Kidney (tissue), 14 donors: Measurements from ENCODE around the gene NEGR1. TPM values are rescaled to one million over a fixed set of nuclear protein-coding genes. Genes with fewer than 3 reads are reported as not detected.

Source experiments
- DNase-seq, 5 donors: peaks; one replicate each; pipeline ENCODE4 v3.0.0-alpha.2; 2013 to 2020
- FAIRE-seq: peaks from 2 replicates; lab custom pipeline; 2012; peaks lifted over from hg19 to GRCh38; lab: Jason Lieb, UNC
- H3K27ac ChIP-seq, 2 donors: one replicate each; pipeline ENCODE4 v1.7.0; 2013; ENCODE audit warnings: low read depth in 2 of 2, low read length in 2 of 2, inconsistent platforms in 1 of 2
- H3K27me3 ChIP-seq: one replicate; pipeline ENCODE4 v1.7.1; 2013; ENCODE audit warnings: low read length, inconsistent platforms; ENCODE audit not compliant: control insufficient read depth, insufficient read depth
- H3K36me3 ChIP-seq, 3 donors: one replicate each; pipeline versions ENCODE4 v1.7.0 to v1.7.1; 2013; ENCODE audit warnings: low read length in 3 of 3, control low read depth in 1 of 3, inconsistent platforms in 1 of 3; ENCODE audit not compliant: insufficient read depth in 3 of 3, control insufficient read depth in 2 of 3
- H3K4me1 ChIP-seq, 3 donors: one replicate each; pipeline versions ENCODE4 v1.7.0 to v1.7.1; 2013; ENCODE audit warnings: low read length in 3 of 3, inconsistent platforms in 1 of 3, low read depth in 1 of 3; ENCODE audit not compliant: control insufficient read depth in 2 of 3, insufficient read depth in 2 of 3
- H3K4me3 ChIP-seq, 3 donors: one replicate each; pipeline versions ENCODE4 v1.7.0 to v1.8.1; 2013; ENCODE audit warnings: low read length in 3 of 3, control low read depth in 1 of 3, inconsistent platforms in 1 of 3
- H3K9ac ChIP-seq, 3 donors: one replicate each; pipeline versions ENCODE4 v1.7.0 to v1.7.1; 2013; ENCODE audit warnings: low read length in 3 of 3, control low read depth in 1 of 3, inconsistent platforms in 1 of 3
- H3K9me3 ChIP-seq, 3 donors: one replicate each; pipeline versions ENCODE4 v1.7.0 to v1.7.1; 2013; ENCODE audit warnings: low read length in 3 of 3, control low read depth in 1 of 3, inconsistent platforms in 1 of 3; ENCODE audit not compliant: control insufficient read depth in 2 of 3, insufficient read depth in 1 of 3
- intact Hi-C: fragments of 100-400 bp; cut with DNase I; formaldehyde crosslinking; loops from one replicate; pipeline ENCODE4 v1.11.1; 2022
- polyA plus RNA-seq: library from polyadenylated mRNA; stranded (reverse); fragments of 350-450 nt; fragmentation: Illumina TruSeq; extraction: RNeasy Lipid Tissue Mini Kit (QIAGEN cat#74804); gene quantifications from one replicate; pipeline ENCODE4 v1.2.3, GENCODE V29; 2014; ENCODE audit warnings: low read depth, low replicate concordance; ENCODE audit not compliant: insufficient read depth
- total RNA-seq: library from RNA; stranded (reverse); fragmentation: NEBNext Ultra II Directional; extraction: Animal tissue kit (Norgen Biotek cat#: 25700); gene quantifications from one replicate; pipeline ENCODE4 v1.2.1, GENCODE V29; 2021
- TF ChIP-seq, protein P1 (sequence below): IDR thresholded peaks from 3 replicates; pipeline ENCODE4 v1.5.1; 2012; ENCODE audit warnings: mild to moderate bottlenecking, moderate library complexity, borderline replicate concordance; ENCODE audit not compliant: insufficient read depth; ENCODE audit errors: extremely low read depth
- donor health status: control.
- donor health status: control.
- donor health status: control.
- donor health status: control.
- donor health status: control.
- donor health status: DM: yes; HTN: yes; CAD: no.
- donor health status: Normal renal cell carcinoma (clear cell type).

NEGR1 gene
- total and polyA plus RNA-seq, 2 donors from 2014 or later = 3.0 to 10.2 TPM

DNA sequence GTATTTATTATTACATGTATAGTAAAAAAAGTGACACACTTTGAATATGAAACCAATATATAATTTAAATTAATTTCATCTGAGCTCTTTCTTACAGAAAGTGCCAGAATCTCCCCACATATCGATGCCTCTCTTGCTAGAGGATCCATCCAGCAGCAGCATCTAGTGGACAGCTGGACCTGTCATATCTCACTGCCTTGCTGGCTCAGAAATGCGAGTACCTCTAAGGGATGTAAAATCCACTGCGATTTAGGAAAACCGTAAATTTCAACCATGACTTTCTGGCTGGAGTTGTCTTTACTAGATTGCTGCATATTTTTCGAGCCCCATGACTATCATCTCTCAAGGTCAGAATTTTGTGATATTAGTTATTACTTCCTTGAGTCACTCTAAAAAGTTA, 333.8 kb downstream of the NEGR1 start:
- intact Hi-C loops = no loop called here
- Histone ChIP-seq H3K4me1 (no peaks in the 10 kb centered on the region), H3K9me3 (no peaks in the 10 kb centered on the region), H3K27ac (no peak overlapping the region), H3K27me3 (no peaks in the 10 kb centered on the region), H3K9ac (no peak overlapping the region), H3K36me3 (no peaks in the 10 kb centered on the region), H3K4me3 (no peak overlapping the region)
- DNase-seq (no peak), FAIRE-seq (no peak)
- TF ChIP-seq, protein P1, sequence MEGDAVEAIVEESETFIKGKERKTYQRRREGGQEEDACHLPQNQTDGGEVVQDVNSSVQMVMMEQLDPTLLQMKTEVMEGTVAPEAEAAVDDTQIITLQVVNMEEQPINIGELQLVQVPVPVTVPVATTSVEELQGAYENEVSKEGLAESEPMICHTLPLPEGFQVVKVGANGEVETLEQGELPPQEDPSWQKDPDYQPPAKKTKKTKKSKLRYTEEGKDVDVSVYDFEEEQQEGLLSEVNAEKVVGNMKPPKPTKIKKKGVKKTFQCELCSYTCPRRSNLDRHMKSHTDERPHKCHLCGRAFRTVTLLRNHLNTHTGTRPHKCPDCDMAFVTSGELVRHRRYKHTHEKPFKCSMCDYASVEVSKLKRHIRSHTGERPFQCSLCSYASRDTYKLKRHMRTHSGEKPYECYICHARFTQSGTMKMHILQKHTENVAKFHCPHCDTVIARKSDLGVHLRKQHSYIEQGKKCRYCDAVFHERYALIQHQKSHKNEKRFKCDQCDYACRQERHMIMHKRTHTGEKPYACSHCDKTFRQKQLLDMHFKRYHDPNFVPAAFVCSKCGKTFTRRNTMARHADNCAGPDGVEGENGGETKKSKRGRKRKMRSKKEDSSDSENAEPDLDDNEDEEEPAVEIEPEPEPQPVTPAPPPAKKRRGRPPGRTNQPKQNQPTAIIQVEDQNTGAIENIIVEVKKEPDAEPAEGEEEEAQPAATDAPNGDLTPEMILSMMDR = no peak

DNA sequence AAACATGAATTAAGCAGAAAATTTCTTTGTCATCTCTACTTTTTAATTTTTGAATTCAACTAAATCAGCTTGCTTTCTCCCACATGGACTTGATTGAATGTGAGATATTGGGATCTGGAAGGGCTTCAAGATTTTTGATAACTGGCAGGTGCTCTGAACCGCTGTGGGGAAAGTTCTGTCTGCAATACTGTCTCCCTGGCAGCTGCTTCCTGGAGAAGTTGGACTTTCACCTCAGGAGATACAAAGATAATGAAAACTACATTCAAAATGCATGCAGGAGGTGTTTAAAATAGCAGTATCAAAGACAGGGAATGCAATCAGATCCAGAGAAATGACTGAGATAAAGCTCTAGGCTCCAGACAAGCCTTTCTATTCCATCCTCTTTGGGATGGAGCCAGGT, 338.3 kb downstream of the NEGR1 start:
- Histone ChIP-seq H3K27ac (no peak overlapping the region), H3K4me1 (no peaks in the 10 kb centered on the region), H3K36me3 (no peaks in the 10 kb centered on the region), H3K9me3 (no peaks in the 10 kb centered on the region), H3K4me3 (no peak overlapping the region), H3K27me3 (no peaks in the 10 kb centered on the region), H3K9ac (no peak overlapping the region)
- no peak for FAIRE-seq
- intact Hi-C loops = no loop called here
- TF ChIP-seq, protein P1 = no peak
- DNase-seq = no peak

DNA sequence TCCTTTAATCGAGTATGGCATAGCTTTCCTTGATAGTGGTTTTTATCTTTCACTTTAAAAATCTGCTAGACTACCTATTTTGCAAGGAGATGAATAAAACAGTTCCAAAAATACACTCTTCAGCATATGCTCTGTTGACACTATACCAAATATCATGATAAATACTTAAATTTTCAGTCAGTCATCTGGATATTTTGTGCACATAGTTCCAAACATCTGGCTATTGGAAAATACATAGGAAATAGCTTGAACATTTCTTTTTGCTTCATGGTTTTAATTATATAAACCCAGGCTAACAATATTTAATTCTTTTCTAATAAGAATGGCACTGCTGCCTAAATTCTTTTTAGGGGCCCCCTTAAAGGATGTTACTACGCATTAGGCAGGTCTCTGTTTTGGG, 342.1 kb downstream of the NEGR1 start:
- Histone ChIP-seq H3K27me3 (no peaks in the 10 kb centered on the region), H3K36me3 (no peaks in the 10 kb centered on the region), H3K9ac (no peak overlapping the region), H3K4me1 (no peaks in the 10 kb centered on the region), H3K9me3 (no peaks in the 10 kb centered on the region), H3K27ac (no peak overlapping the region), H3K4me3 (no peak overlapping the region)
- TF ChIP-seq, protein P1 = no peak
- intact Hi-C loops = no loop called here
- DNase-seq (no peak), FAIRE-seq (no peak)

DNA sequence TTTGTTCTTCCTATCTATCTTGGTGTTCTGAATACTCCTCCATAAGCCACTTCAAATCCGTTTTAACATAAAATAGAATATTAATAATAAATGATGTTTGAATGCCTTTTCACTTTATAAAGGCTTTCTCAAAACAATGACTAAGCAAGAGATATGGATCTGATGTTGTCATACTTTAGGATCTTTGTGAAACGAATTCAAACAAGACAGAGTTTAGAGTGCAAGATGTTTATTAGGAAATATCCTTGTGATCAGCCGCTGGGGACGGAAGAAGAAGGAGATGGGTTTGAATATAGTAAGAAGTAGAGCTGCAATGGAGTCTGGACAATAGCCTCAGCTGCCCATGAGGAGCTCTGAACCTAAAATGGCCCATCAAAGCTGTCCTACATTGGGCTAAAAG, 351.8 kb downstream of the NEGR1 start:
- no peak for FAIRE-seq
- intact Hi-C loops = no loop called here
- H3K27me3 ChIP-seq = no peaks in the 10 kb centered on the region

More for the DNA sequence above, 351.8 kb downstream of the NEGR1 start:
- Histone ChIP-seq H3K9me3 (no peaks in the 10 kb centered on the region), H3K9ac (no peak overlapping the region), H3K4me1 (no peaks in the 10 kb centered on the region), H3K27ac (no peak overlapping the region), H3K36me3 (no peaks in the 10 kb centered on the region), H3K4me3 (no peak overlapping the region)
- TF ChIP-seq, protein P1 = no peak
- no peak for DNase-seq
